ENCODE data around the gene FATE1.

FATE1 gene

DNA sequence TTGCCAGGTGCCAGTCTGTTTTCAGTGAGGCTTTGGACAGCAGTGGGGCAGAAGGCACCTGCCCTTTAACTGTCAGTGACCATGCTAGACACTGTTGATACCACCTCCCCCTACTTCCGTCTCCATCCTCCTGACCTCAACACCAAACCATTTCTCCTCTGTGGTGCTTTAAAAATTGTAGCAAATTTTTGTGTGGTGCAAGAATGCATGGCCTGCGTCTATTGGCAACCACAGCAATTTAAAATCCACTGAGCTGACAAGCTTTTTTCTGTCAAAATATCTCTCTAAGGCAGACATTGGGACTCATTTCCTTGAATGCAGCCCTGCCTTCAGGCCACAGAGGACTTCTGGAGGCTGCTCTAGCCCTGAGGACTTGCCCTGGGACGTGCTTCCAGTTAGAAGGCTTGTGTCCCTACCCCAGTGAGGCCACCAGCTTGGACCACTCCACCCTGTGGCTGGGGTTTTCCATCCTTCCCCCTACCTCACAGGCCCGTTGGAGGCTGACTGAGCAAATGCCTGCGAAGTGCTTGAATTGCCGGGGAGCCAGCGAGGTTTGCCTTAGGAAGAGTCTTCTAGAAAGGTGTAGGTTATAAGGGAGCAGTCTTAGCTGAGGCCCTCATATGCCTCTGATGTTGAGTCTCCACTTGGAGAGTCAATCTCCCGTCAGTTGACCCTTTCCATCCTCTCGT, 13.7 kb upstream of the FATE1 start:
- DNase-seq (ENCODE audit: insufficient read length, low spot score) (no peak), FAIRE-seq (no peak)
- TF ChIP-seq POLR2AphosphoS5 (IDR thresholded peaks at IDR 0.05; ENCODE audit: low read depth, low read length) (no peak), SPI1 (IDR thresholded peaks at IDR 0.05; ENCODE audit: low read depth, low read length) (no peak), POLR2A (IDR thresholded peaks at IDR 0.05; ENCODE audit: low read depth, low read length) (no peak), POU2F2 (IDR thresholded peaks at IDR 0.05; ENCODE audit: low read depth, low read length) (no peak), PAX5 (IDR thresholded peaks at IDR 0.05; ENCODE audit: insufficient read depth, low read length, severe bottlenecking) (no peak), TAF1 (IDR thresholded peaks at IDR 0.05; ENCODE audit: low read depth, low read length) (no peak)

DNA sequence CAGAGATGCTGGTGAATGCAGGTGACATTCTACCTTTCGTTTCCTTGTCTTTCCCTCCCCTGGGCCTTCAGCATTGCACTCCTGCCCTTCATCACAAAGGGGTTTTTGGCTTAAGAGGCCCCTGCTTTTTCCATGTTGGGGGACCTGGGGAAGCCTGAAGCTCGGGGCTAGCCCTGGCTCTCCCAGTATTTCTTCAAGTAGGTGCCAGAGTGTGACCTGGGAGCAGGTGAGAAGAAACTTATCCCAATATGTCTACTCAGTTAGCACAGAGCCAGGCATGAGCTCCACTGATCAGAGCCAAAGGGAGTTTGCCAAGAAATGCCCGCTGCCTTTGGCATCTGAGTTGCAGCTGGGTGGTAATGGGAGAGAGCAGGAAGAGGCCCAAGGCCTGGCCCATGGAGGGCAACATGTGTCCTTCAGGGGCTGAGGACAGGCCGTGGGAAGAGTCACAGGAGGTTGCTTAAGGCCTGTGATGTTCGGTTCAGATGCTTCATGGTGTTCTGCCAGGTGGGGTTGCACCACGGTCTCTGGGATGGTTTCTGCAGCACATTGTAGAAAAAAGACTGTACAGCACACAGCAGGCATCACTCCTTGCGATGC, 13.0 kb upstream of the FATE1 start:
- DNase-seq (ENCODE audit: insufficient read length, low spot score): no peak
- TF ChIP-seq TAF1 (IDR thresholded peaks at IDR 0.05; ENCODE audit: low read depth, low read length) (no peak), PAX5 (IDR thresholded peaks at IDR 0.05; ENCODE audit: insufficient read depth, low read length, severe bottlenecking) (no peak), POLR2AphosphoS5 (IDR thresholded peaks at IDR 0.05; ENCODE audit: low read depth, low read length) (no peak)
- no peak for FAIRE-seq

DNA sequence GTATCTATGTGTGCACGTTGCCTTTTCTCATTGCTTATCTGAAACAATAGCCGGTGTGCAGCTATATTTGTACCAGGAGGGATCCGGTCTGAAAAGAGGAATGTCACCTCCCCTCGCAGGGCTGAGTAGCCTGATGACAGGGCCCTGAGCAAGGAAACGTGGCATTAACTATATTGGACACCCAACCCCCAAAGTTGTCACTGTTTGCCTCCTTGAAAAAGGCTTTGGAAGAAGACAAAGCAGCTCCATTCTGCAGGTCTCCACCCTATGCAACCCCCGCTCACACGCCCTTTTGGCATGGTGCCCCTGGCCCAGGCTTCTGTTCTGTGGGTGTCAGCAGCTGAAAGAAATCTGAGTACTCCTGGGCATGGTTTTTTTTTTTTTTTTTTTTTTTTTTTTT, 12.3 kb upstream of the FATE1 start:
- FAIRE-seq (no peak), DNase-seq (ENCODE audit: insufficient read length, low spot score) (no peak)
- TF ChIP-seq POLR2AphosphoS5 (IDR thresholded peaks at IDR 0.05; ENCODE audit: low read depth, low read length) (no peak), TAF1 (IDR thresholded peaks at IDR 0.05; ENCODE audit: low read depth, low read length) (no peak), SPI1 (IDR thresholded peaks at IDR 0.05; ENCODE audit: low read depth, low read length) (no peak), POLR2A (IDR thresholded peaks at IDR 0.05; ENCODE audit: low read depth, low read length) (no peak), PAX5 (IDR thresholded peaks at IDR 0.05; ENCODE audit: insufficient read depth, low read length, severe bottlenecking) (no peak), POU2F2 (IDR thresholded peaks at IDR 0.05; ENCODE audit: low read depth, low read length) (no peak)

DNA sequence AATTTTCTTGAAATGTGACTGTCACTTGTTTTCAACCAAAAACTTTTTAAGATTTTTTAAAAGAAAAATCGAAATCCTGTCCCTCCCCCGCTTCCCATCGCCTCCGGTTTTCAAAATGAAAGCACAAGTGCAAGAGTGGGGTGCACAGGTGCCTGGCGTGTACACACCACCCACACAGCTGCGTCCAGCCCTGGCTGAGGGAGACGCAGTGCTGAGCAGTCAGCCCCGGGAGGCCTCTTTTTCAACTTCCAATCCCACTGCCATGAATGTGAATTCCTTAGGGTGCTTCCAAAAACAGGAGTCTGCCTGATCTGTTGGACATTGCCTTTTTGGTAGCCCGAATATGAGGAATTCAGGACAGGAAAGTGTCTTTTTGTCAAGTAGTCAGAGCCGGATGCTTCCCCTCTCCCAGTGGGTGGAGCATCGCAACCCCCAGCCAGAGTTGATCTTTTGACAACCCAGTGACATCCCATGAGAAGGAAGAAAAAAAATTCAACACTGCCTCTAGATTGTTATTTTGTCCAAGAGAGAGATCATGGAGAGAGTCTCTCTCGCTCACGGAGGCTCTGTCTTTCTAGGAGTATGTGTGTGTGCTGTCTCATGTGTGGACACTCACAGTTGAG, 11.7 kb upstream of the FATE1 start:
- no peak for TF ChIP-seq POLR2A (IDR thresholded peaks at IDR 0.05; ENCODE audit: low read depth, low read length)
- TF ChIP-seq PAX5 (IDR thresholded peaks at IDR 0.05; ENCODE audit: insufficient read depth, low read length, severe bottlenecking): no peak
- TF ChIP-seq SPI1 (IDR thresholded peaks at IDR 0.05; ENCODE audit: low read depth, low read length): no peak
- DNase-seq (ENCODE audit: insufficient read length, low spot score) (no peak), FAIRE-seq (no peak)

DNA sequence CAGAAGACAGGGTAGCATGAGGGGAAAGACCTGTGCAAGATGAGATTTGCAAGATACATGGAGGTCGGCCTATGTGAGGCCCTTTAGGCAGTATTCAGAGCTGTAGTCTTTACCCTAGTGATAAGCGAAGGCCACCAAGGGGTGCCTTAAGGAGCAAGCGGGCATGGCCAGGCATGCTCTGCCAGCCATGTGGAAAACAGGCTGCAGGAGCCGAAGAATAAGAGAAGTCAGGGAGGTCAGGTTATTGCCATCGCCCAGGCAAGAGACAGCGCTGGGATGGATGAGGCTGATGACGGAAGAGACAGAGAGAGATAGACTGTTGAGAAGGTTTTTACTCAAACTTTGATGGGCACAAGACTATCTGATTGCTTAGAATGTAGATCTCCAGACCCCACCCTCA, 7.0 kb upstream of the FATE1 start:
- no peak for FAIRE-seq
- no peak for DNase-seq (ENCODE audit: insufficient read length, low spot score)
- TF ChIP-seq POU2F2 (IDR thresholded peaks at IDR 0.05; ENCODE audit: low read depth, low read length) (no peak), SPI1 (IDR thresholded peaks at IDR 0.05; ENCODE audit: low read depth, low read length) (no peak), POLR2AphosphoS5 (IDR thresholded peaks at IDR 0.05; ENCODE audit: low read depth, low read length) (no peak), PAX5 (IDR thresholded peaks at IDR 0.05; ENCODE audit: insufficient read depth, low read length, severe bottlenecking) (no peak), TAF1 (IDR thresholded peaks at IDR 0.05; ENCODE audit: low read depth, low read length) (no peak), POLR2A (IDR thresholded peaks at IDR 0.05; ENCODE audit: low read depth, low read length) (no peak)

DNA sequence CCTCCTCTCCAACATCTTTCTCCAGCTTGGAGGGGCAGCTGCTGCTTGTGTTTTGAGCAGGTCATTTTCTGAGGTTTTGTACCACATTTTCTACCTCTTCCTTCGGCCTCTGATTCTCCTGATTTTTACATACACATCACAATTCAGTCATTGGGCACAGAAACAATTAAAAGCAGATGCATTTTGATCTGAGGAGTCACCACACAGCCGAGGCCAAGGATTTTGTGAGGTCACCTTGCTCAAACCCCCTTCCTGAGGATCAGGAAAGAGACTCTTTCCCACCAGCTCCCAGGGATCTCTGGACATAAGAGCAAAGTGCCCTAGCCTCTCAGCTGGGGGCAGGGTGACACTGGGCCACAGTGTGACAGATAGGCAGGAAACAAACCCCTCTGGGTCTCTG, 5.4 kb upstream of the FATE1 start:
- FAIRE-seq (no peak), DNase-seq (ENCODE audit: insufficient read length, low spot score) (no peak)
- no peak for TF ChIP-seq PAX5 (IDR thresholded peaks at IDR 0.05; ENCODE audit: insufficient read depth, low read length, severe bottlenecking)
- no peak for TF ChIP-seq POU2F2 (IDR thresholded peaks at IDR 0.05; ENCODE audit: low read depth, low read length)
- no peak for TF ChIP-seq POLR2A (IDR thresholded peaks at IDR 0.05; ENCODE audit: low read depth, low read length)

DNA sequence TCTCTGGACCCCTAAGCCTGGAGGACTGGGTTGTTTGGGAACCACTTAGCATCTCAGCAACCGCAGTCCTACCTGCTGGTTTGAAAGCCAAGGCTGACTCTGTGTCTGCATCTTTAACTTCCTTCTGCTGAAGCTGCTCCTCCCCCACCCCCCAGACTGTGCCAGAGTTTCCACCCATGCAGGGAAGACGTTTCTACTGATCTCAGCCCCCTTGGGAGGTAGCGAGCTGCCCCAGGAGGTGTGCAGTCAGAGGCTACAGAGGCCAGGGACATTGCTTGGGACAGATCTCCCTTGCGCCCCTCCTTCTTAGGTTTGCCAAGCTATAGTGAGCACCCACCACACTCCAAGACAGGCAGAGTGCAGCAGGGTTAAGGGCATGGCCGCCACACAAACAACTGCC, 4.7 kb upstream of the FATE1 start:
- FAIRE-seq (no peak), DNase-seq (ENCODE audit: insufficient read length, low spot score) (no peak)
- TF ChIP-seq SPI1 (IDR thresholded peaks at IDR 0.05; ENCODE audit: low read depth, low read length) (no peak), POLR2A (IDR thresholded peaks at IDR 0.05; ENCODE audit: low read depth, low read length) (no peak), POU2F2 (IDR thresholded peaks at IDR 0.05; ENCODE audit: low read depth, low read length) (no peak), POLR2AphosphoS5 (IDR thresholded peaks at IDR 0.05; ENCODE audit: low read depth, low read length) (no peak), TAF1 (IDR thresholded peaks at IDR 0.05; ENCODE audit: low read depth, low read length) (no peak), PAX5 (IDR thresholded peaks at IDR 0.05; ENCODE audit: insufficient read depth, low read length, severe bottlenecking) (no peak)

DNA sequence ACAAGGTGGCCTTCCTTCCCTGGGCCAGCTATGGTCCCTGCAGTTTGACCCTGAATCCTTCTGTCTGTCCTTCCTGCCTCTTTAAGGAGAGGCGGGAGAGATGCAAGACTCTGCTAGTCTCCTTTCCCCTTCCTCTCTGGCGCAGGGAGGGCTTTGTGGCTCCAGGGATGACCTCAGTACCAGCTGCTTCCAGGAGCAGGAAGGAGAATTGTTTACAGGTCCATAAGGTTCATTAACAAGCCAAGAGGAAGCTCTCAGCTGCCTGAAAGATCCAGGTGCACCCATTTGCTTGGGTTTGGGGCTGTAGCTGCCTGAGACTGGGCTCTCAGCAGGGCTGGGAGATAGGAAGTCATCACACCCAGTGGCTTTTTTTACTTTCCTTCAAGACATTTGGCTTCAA, 4.0 kb upstream of the FATE1 start:
- no peak for TF ChIP-seq POLR2AphosphoS5 (IDR thresholded peaks at IDR 0.05; ENCODE audit: low read depth, low read length)
- no peak for TF ChIP-seq POLR2A (IDR thresholded peaks at IDR 0.05; ENCODE audit: low read depth, low read length)
- no peak for TF ChIP-seq POU2F2 (IDR thresholded peaks at IDR 0.05; ENCODE audit: low read depth, low read length)
- no peak for TF ChIP-seq SPI1 (IDR thresholded peaks at IDR 0.05; ENCODE audit: low read depth, low read length)
- no peak for TF ChIP-seq TAF1 (IDR thresholded peaks at IDR 0.05; ENCODE audit: low read depth, low read length)
- TF ChIP-seq PAX5 (IDR thresholded peaks at IDR 0.05; ENCODE audit: insufficient read depth, low read length, severe bottlenecking): no peak
- DNase-seq (ENCODE audit: insufficient read length, low spot score) (no peak), FAIRE-seq (no peak)

DNA sequence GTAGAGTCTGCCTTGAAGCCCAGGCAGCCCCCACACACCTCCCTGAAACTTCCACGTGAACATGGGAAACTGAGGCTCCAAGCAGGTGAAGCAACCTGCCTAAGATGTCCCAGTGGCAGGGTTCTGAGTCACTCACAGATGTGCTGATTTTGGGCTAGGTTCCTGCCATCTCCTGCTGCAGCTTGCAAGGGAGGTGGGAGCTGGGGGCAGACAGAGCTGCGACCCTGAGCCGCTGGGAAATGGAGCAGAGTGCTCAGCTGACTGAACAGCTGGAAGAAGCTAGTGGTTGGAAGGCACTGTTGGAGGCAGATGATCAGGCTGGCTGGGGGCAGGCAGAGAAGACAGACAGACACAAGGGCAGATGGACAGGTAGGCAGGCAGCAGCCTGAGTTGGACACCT, 3.6 kb upstream of the FATE1 start:
- FAIRE-seq (no peak), DNase-seq (ENCODE audit: insufficient read length, low spot score) (no peak)
- TF ChIP-seq SPI1 (IDR thresholded peaks at IDR 0.05; ENCODE audit: low read depth, low read length): no peak
- TF ChIP-seq TAF1 (IDR thresholded peaks at IDR 0.05; ENCODE audit: low read depth, low read length): no peak
- no peak for TF ChIP-seq POU2F2 (IDR thresholded peaks at IDR 0.05; ENCODE audit: low read depth, low read length)
- no peak for TF ChIP-seq POLR2A (IDR thresholded peaks at IDR 0.05; ENCODE audit: low read depth, low read length)

DNA sequence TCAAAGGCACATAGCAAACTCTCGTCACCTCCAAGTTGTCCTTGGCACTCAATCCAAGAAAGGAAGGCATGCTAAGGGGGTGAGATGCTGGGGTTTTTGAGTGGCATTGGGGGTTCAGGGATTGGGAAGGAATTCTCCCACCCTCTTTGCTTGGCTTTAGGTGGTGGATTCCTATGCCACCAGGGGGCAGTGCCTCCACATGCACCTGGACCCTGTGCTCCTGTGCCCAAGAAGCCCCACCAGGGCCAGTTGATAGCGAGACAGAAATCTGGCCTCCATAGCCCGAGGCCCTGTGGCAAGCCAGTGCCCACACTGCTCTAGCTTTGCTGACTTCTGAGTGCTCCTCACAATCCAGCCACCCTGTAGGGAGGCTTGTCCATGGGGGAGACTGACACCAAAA, 2.0 kb upstream of the FATE1 start:
- no peak for FAIRE-seq
- TF ChIP-seq POU2F2 (IDR thresholded peaks at IDR 0.05; ENCODE audit: low read depth, low read length): no peak
- no peak for TF ChIP-seq POLR2AphosphoS5 (IDR thresholded peaks at IDR 0.05; ENCODE audit: low read depth, low read length)
- TF ChIP-seq POLR2A (IDR thresholded peaks at IDR 0.05; ENCODE audit: low read depth, low read length): no peak
- TF ChIP-seq TAF1 (IDR thresholded peaks at IDR 0.05; ENCODE audit: low read depth, low read length): no peak
- no peak for TF ChIP-seq SPI1 (IDR thresholded peaks at IDR 0.05; ENCODE audit: low read depth, low read length)
- TF ChIP-seq PAX5 (IDR thresholded peaks at IDR 0.05; ENCODE audit: insufficient read depth, low read length, severe bottlenecking): no peak
- DNase-seq (ENCODE audit: insufficient read length, low spot score): peak; percentile 16
